HG03442 (cell line): ENCODE measurements around the gene KCNJ2.

Experiments
- ATAC-seq: cut with Tn5 transposase; IDR thresholded peaks from one replicate; pipeline ENCODE4 v1.9.1; 2021; ENCODE audit warnings: mild to moderate bottlenecking, moderate library complexity; ENCODE audit not compliant: unreplicated experiment

The KCNJ2 gene

GRCh38 chr17:70202840-70203239 is 33.5 kb downstream of the KCNJ2 start:
- no peak for ATAC-seq

- ATAC-seq = no peak
Observed at GRCh38 chr17:70204431-70204830, 35.1 kb downstream of the KCNJ2 start.

- no peak for ATAC-seq
Observed at GRCh38 chr17:70205401-70205800, 36.1 kb downstream of the KCNJ2 start.

GRCh38 chr17:70206361-70207010 is 37.2 kb downstream of the KCNJ2 start:
- ATAC-seq = no peak

GRCh38 chr17:70207184-70207583 is 37.9 kb downstream of the KCNJ2 start:
- no peak for ATAC-seq

GRCh38 chr17:70208080-70208794 is 38.9 kb downstream of the KCNJ2 start:
- no peak for ATAC-seq

- no peak for ATAC-seq
Observed at GRCh38 chr17:70208825-70209555, 39.7 kb downstream of the KCNJ2 start.

GRCh38 chr17:70215656-70216055 is 46.3 kb downstream of the KCNJ2 start:
- no peak for ATAC-seq

- ATAC-seq = no peak
Observed at GRCh38 chr17:70217571-70217970, 48.2 kb downstream of the KCNJ2 start.

GRCh38 chr17:70225276-70225675 is 55.9 kb downstream of the KCNJ2 start:
- ATAC-seq = no peak
